Measurements from ENCODE around the gene TULP4.

The TULP4 gene

DNA sequence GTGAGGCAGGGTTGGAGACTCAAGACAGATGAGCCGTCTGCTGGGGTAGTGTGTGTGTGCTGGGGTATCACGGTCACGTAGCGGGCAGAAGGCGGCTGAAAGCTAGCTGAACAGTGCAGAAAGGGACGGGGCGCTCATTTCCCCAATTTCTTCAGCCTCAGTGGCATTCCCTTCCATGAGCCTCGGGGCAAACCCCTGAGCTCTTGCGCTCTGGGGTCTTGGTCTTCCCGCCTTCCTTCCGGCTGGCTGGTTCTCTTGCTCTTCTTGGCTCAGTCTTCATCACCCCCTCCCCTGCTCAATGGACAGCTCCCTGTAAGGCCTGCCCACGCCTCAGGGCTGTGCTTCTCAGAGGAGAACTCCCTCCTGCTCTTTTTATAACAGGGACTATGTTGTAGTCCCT, 232.2 kb downstream of the TULP4 start:
- TF ChIP-seq, protein P1, sequence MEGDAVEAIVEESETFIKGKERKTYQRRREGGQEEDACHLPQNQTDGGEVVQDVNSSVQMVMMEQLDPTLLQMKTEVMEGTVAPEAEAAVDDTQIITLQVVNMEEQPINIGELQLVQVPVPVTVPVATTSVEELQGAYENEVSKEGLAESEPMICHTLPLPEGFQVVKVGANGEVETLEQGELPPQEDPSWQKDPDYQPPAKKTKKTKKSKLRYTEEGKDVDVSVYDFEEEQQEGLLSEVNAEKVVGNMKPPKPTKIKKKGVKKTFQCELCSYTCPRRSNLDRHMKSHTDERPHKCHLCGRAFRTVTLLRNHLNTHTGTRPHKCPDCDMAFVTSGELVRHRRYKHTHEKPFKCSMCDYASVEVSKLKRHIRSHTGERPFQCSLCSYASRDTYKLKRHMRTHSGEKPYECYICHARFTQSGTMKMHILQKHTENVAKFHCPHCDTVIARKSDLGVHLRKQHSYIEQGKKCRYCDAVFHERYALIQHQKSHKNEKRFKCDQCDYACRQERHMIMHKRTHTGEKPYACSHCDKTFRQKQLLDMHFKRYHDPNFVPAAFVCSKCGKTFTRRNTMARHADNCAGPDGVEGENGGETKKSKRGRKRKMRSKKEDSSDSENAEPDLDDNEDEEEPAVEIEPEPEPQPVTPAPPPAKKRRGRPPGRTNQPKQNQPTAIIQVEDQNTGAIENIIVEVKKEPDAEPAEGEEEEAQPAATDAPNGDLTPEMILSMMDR (IDR thresholded peaks at IDR 0.05; ENCODE audit: low read depth, low read length, missing control alignments): no peak
- no peak overlapping the region for H3K4me3 ChIP-seq (ENCODE audit: low read depth, low read length)
- DNase-seq (ENCODE audit: low read depth): no peak

DNA sequence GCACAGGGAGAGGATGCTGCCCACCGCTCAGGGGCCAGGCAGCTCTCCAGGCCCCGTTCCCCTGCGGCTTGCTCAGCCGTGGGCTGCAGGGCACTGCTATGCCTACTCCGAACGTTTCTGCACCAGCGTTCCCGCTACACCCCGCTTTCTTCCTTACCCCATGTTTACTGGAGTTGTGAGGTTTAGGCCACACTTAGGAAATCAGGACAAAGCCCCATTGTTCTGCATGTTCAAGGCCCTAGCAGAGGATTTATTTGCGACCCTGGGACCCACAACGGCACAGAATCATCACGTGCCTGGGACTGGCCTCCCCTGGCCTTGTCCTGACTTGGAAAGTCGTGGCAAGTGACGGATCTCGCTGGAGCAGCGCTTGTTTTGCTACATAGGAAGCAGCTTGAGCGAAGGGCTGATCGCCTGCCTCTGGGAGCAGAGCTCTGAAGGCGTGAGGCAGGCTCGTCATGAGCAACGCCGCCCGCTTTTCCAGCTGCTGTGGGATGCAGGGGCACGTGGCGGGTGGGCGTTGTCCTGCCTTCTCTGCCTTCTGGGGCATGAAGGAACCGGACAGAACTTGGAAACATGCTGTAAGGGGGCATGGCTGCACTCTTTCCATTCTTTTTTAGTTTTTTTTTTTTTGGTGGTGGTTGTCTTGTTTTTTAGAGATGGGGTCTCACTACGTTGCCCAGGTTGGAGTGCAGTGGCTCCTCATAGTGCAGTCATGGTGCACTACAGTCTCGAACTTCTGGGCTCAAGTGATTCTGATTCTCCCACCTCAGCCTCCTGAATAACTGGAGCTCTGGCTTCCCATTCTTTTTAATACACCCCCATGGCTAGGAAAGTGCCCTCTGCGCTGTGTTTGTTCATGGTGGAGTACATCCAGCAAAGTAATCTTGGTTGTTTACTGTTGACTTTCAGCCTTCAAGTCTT, 233.0 kb downstream of the TULP4 start:
- TF ChIP-seq, protein P1 (IDR thresholded peaks at IDR 0.05; ENCODE audit: low read depth, low read length, missing control alignments): no peak
- no peak for DNase-seq (ENCODE audit: low read depth)
- no peak overlapping the region for H3K4me3 ChIP-seq (ENCODE audit: low read depth, low read length)

DNA sequence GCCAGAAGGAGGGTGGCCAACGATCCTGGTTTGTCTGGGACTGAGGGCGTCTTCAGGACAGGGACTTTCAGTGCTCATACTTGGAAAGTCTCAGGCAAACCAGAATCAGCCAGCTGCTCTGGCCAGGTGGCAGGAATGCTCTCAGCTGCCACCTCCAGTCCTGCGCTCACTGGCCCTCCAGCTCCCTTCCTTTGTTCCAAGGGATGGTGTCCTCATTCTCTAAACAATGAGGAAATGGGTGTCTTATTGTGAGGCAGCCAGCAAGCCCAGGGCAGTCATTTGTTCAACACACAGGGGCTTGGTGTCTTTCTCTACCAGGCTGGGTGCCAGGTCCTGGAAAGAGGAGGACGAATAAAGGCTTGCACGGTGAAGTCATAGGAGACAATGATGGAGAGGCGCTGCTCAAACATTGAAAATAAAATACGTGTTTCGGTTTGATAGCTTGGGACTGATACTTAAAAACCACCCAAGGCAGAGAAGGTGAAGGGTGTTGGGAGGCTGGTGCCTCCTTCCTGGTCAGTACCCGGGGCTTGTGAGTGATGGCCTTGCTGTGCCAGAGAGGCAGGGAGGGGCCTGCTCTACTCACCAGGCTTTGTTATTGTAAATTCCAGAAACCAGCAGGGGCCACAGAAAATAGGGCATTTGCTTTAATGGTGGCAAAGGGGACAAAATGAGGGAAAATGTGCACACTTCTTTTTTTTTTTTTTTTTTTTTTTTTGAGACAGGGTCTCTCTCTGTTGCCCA, 236.3 kb downstream of the TULP4 start:
- no peak overlapping the region for H3K4me3 ChIP-seq (ENCODE audit: low read depth, low read length)
- no peak for DNase-seq (ENCODE audit: low read depth)
- TF ChIP-seq, protein P1 (IDR thresholded peaks at IDR 0.05; ENCODE audit: low read depth, low read length, missing control alignments): no peak

DNA sequence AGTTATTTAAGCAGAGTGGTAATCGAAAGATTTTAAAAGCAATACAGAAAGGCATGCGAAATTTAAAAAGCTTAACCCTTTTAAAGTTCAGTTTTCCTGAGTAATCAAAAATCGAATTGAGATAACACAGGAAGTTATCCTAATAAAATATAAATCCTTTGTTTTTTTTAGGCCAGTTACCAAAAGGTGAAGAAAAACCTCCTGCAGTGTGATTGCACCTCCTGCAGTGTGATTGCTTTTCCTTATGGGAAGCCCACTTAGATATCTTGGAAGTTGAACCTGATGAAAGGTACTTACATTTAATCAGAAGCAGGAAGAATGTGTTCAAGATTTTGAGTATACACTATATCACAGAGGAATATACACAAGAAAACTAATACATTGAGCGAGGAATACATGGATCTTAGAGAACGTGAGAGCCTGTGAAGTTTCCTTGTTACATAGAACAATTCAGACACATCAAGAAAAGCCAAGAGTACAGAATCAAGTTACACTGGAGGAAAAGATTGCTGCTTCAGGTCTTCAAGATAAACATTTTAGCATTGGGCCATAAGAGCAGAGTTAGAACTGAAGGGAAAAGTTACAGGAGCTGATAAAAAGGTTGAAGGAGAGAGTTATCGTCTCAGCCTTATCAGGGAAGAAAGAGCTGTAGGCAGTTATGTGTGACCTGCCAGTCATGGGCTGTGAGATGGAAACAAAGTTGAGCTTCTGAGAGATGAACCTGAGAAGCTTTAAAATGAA, 240.0 kb downstream of the TULP4 start:
- TF ChIP-seq, protein P1 (IDR thresholded peaks at IDR 0.05; ENCODE audit: low read depth, low read length, missing control alignments): no peak
- H3K4me3 ChIP-seq (ENCODE audit: low read depth, low read length): no peak overlapping the region
- DNase-seq (ENCODE audit: low read depth): no peak

DNA sequence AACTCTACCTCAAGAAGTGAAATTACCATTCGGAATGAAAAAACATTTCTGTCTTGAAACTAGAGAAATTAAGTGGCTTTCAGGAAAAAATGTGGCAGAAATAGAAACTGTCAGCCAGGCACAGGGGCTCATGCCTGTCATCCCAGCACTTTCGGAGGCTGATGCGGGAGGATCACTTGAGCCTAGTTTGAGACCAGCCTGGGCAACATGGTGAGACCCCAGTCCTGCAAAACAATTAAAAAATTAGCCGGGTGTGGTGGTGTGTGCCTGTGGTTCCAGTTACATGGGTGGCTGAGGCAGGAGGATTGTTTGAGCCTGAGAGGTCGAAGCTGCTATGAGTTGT, 240.5 kb downstream of the TULP4 start:
- TF ChIP-seq, protein P1 (IDR thresholded peaks at IDR 0.05; ENCODE audit: low read depth, low read length, missing control alignments): no peak
- no peak for DNase-seq (ENCODE audit: low read depth)

DNA sequence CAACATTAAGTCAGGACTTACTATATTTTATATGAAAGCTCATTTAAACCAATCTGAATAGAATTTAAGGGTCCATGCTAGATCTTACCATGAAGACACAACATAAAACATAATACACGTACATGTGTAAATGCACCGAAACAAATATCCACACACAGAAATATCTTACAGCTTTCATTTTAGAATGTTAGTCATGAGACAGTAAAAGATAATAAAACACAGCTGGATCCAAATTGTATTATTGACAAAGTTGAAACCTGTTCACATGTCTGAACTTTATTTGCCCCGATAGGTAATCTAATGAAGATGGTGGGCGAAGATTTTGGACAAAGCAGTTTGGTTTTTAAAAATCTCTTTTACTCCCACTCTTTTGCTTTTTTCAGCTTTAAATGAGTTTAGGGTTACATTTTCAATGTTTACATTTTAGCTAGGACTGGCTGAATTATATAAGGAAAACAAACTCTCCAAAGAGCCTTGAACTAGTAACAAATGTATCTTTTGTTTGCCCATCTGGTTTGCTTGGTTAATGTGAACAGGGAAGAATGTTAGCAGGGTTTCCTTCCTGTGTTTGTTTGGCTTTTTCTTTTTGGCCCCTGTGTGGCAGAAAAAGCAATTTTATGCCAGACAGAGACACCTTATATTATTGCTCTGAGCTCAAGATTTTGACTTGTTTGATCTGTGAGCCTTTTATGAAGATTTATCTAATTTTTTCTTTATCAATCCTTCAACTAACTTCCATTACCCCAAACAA, 242.5 kb downstream of the TULP4 start:
- TF ChIP-seq, protein P1 (IDR thresholded peaks at IDR 0.05; ENCODE audit: low read depth, low read length, missing control alignments): no peak
- DNase-seq (ENCODE audit: low read depth): no peak
- H3K4me3 ChIP-seq (ENCODE audit: low read depth, low read length): no peak overlapping the region

More for the DNA sequence above, 240.5 kb downstream of the TULP4 start:
- H3K4me3 ChIP-seq (ENCODE audit: low read depth, low read length): no peak overlapping the region
